ENCODE data around the gene B4GALNT4. TPM values are rescaled to one million over a fixed set of nuclear protein-coding genes. Genes with fewer than 3 reads are reported as not detected.
"Not testable (repeated sequence)": the region's sequence is repeated elsewhere in the genome, so short reads cannot be mapped to it uniquely, and the experiment has no call there.

The B4GALNT4 gene
- total and polyA plus RNA-seq, 2 of the 8 experiments (the other 6 are each of a cell fraction or from before 2014, with no cell fraction given): 40.9 to 76.3 TPM

- TF ChIP-seq, protein P1, sequence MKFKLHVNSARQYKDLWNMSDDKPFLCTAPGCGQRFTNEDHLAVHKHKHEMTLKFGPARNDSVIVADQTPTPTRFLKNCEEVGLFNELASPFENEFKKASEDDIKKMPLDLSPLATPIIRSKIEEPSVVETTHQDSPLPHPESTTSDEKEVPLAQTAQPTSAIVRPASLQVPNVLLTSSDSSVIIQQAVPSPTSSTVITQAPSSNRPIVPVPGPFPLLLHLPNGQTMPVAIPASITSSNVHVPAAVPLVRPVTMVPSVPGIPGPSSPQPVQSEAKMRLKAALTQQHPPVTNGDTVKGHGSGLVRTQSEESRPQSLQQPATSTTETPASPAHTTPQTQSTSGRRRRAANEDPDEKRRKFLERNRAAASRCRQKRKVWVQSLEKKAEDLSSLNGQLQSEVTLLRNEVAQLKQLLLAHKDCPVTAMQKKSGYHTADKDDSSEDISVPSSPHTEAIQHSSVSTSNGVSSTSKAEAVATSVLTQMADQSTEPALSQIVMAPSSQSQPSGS (IDR thresholded peaks at IDR 0.05; ENCODE audit: low read length): no peak
- no peak for TF ChIP-seq TAF1 (IDR thresholded peaks at IDR 0.05; ENCODE audit: low read depth, low read length)
- no peak for TF ChIP-seq KDM1A (IDR thresholded peaks at IDR 0.05; ENCODE audit: borderline replicate concordance, low read length)
- no peak for TF ChIP-seq EGR1 (IDR thresholded peaks at IDR 0.05; ENCODE audit: borderline replicate concordance, low read depth, low read length)
- no peak for TF ChIP-seq TAF7 (optimal IDR thresholded peaks at IDR 0.05; ENCODE audit: borderline replicate concordance, low read depth, low read length)
- TF ChIP-seq SIN3A (conservative IDR thresholded peaks at IDR 0.05 in 1 of 2, IDR thresholded peaks at IDR 0.05 in 1 of 2; ENCODE audit: low read depth in 1 of 2, low read length in 2 of 2): no peak
- no peak for TF ChIP-seq SIX5 (IDR thresholded peaks at IDR 0.05; ENCODE audit: low read depth, low read length)
- TF ChIP-seq CBX5 (IDR thresholded peaks at IDR 0.05; ENCODE audit: low read depth, low read length): no peak
Observed at GRCh38 chr11:409600-410483, 40.5 kb downstream of the B4GALNT4 start (continued).

DNA sequence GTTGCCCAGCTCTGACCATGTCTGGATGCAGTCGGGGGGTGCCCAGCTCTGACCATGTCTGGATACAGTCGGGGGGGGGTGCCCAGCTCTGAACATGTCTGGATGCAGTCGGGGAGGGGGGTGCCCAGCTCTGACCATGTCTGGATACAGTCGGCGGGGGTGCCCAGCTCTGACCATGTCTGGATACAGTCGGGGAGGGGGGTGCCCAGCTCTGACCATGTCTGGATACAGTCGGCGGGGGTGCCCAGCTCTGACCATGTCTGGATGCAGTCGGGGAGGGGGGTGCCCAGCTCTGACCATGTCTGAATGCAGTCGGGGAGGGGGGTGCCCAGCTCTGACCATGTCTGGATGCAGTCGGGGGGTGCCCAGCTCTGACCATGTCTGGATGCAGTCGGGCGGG is 41.4 kb downstream of the B4GALNT4 start:
- not testable (repeated sequence) for H3K36me3 ChIP-seq (ENCODE audit: control insufficient read depth in 2 of 4, insufficient read depth in 4 of 4, low read length in 3 of 4); H3K79me1 ChIP-seq (ENCODE audit: low read depth, low read length); H3K4me2 ChIP-seq (ENCODE audit: insufficient read depth in 1 of 2, low read depth in 2 of 2, low read length in 2 of 2); H3K9me3 ChIP-seq (ENCODE audit: insufficient read depth in 2 of 2, low read depth in 1 of 2, low read length in 1 of 2); H3K14ac ChIP-seq (ENCODE audit: insufficient read length); H3K9ac ChIP-seq (replicated peaks in 1 of 4; ENCODE audit: extremely low read depth in 1 of 4, low read depth in 3 of 4, low read length in 3 of 4); H3K27me3 ChIP-seq (replicated peaks in 1 of 4; ENCODE audit: control insufficient read depth in 3 of 4, extremely low read depth in 1 of 4, insufficient read depth in 3 of 4, low read length in 3 of 4); H3K18ac ChIP-seq (ENCODE audit: extremely low read depth, low read length); H3K4ac ChIP-seq (replicated peaks; ENCODE audit: insufficient read length, low read depth, low read length); H4K5ac ChIP-seq (ENCODE audit: insufficient read length, low read depth, low read length); H2BK12ac ChIP-seq (ENCODE audit: low read depth, low read length); H2BK20ac ChIP-seq (ENCODE audit: low read length); H3K4me3 ChIP-seq (ENCODE audit: extremely low read depth in 1 of 4, insufficient read depth in 2 of 4, low read depth in 3 of 4, low read length in 4 of 4); H2BK5ac ChIP-seq (ENCODE audit: low read depth, low read length); H3K23me2 ChIP-seq (ENCODE audit: low read depth, low read length); H3K27ac ChIP-seq (ENCODE audit: low read depth, low read length); H4K8ac ChIP-seq (ENCODE audit: extremely low read depth, insufficient read depth, low read length); FAIRE-seq; DNase-seq (ENCODE audit: low read depth in 1 of 2, low spot score in 2 of 2); H2AK5ac ChIP-seq (ENCODE audit: low read depth, low read length); H2AFZ ChIP-seq (ENCODE audit: low read length); H3K56ac ChIP-seq (replicated peaks; ENCODE audit: insufficient read length, low read depth, low read length); H3K23ac ChIP-seq (ENCODE audit: insufficient read length); H4K91ac ChIP-seq (replicated peaks; ENCODE audit: insufficient read length, low read length); H2BK15ac ChIP-seq (ENCODE audit: low read length); H2BK120ac ChIP-seq (replicated peaks; ENCODE audit: low read depth, low read length)
- CTCF ChIA-PET (ENCODE audit: partially characterized antibody): interaction anchor here (0.6 to 2.4 kb wide), 3 partner anchors 14 to 108 kb away, joined by 3 to 7 read pairs (median 3); no protein-coding TSS in a partner anchor
- POLR2A ChIA-PET (ENCODE audit: partially characterized antibody): interaction anchor here (0.7 to 4.7 kb wide), 3 partner anchors 12 to 83 kb away, joined by 4 to 30 read pairs (median 4); partner anchors contain the start of gene PTDSS2
- no CpG with 5 or more reads among the region's 13 CpGs for WGBS, 2 experiments (ENCODE audit: extremely low coverage in 1 of 2, insufficient coverage in 1 of 2, insufficient read length in 1 of 2, insufficient replicate concordance in 2 of 2, low coverage in 1 of 2, low lambda C conversion rate in 2 of 2, missing lambda C conversion rate in 1 of 2)
- Histone ChIP-seq H4K20me1 (replicated peaks in 1 of 2; ENCODE audit: control insufficient read depth in 1 of 2, insufficient read depth in 2 of 2, low read length in 2 of 2) (peaks cover 14 to 20% of the 10 kb centered on the region in 2 experiments), H3K79me2 (ENCODE audit: control insufficient read depth in 1 of 2, insufficient read depth in 2 of 2, low read length in 2 of 2) (peaks cover 0 to 16% of the 10 kb centered on the region in 2 experiments; a peak in 1 of 4 replicates), H3K4me1 (replicated peaks in 1 of 4; ENCODE audit: control insufficient read depth in 3 of 4, insufficient read depth in 4 of 4, low read length in 3 of 4) (peaks cover 0 to 23% (median 12%) of the 10 kb centered on the region in 4 experiments; a peak in 6 of 7 replicates)

All from H1 (cell line).